SU-DHL-6 (cell line): ENCODE results near the gene SPTLC1.
"Not testable (repeated sequence)": the region's sequence is repeated elsewhere in the genome, so short reads cannot be mapped to it uniquely, and the experiment has no call there.

Experiments
- H2AFZ ChIP-seq: fragments of 200-600 bp; sonication (generic); 2 replicates; pipeline ENCODE4 v1.6.1; 2014; ENCODE audit warnings: low read depth, mild to moderate bottlenecking, moderate library complexity, mixed read lengths, antibody characterized with exemption, low read length; ENCODE audit not compliant: severe bottlenecking
- H3F3A ChIP-seq: fragments of 200-600 bp; shearing (Covaris generic); 2 replicates; pipeline ENCODE4 v1.6.0; 2016; ENCODE audit warnings: antibody characterized with exemption, mild to moderate bottlenecking; ENCODE audit not compliant: insufficient read depth
- H3K27ac ChIP-seq: fragments of 200-600 bp; sonication (generic); 2 replicates; pipeline ENCODE4 v1.5.1; 2016; ENCODE audit warnings: low read depth, mild to moderate bottlenecking, low read length, moderate library complexity, mixed read lengths
- H3K27me3 ChIP-seq: fragments of 200-600 bp; sonication (generic), shearing (Covaris generic); 2 replicates; pipeline ENCODE4 v1.6.0; 2014; ENCODE audit warnings: mild to moderate bottlenecking, low read length
- H3K36me3 ChIP-seq: fragments of 200-600 bp; sonication (generic); 2 replicates; pipeline ENCODE4 v1.6.1; 2014; ENCODE audit warnings: mild to moderate bottlenecking, low read length, mixed read lengths
- H3K4me2 ChIP-seq: fragments of 300-600, 200-600 bp; shearing (Covaris generic), sonication (generic); 2 replicates; pipeline ENCODE4 v1.6.0; 2014; ENCODE audit warnings: low read length, low read depth, mild to moderate bottlenecking; ENCODE audit not compliant: poor library complexity, severe bottlenecking
- H3K4me3 ChIP-seq: fragments of 200-600 bp; sonication (generic); 2 replicates; pipeline ENCODE4 v1.5.1; 2014; ENCODE audit warnings: antibody characterized with exemption, low read length, mild to moderate bottlenecking, mixed read lengths; ENCODE audit not compliant: insufficient read depth, poor library complexity, severe bottlenecking
- H3K79me2 ChIP-seq: fragments of 200-600 bp; sonication (generic); 2 replicates; pipeline ENCODE4 v1.6.1; 2014; ENCODE audit warnings: mild to moderate bottlenecking, low read length, moderate library complexity; ENCODE audit not compliant: insufficient read depth
- H3K9ac ChIP-seq: fragments of 200-600 bp; sonication (generic); 2 replicates; pipeline ENCODE4 v1.7.0; 2014; ENCODE audit warnings: mild to moderate bottlenecking, low read length
- H3K9me2 ChIP-seq: fragments of 200-600 bp; sonication (generic); replicated peaks from 2 replicates; pipeline ENCODE4 v1.6.1; 2014; ENCODE audit warnings: low read length; ENCODE audit not compliant: insufficient read depth
- H3K9me3 ChIP-seq: fragments of 200-600 bp; sonication (generic); 2 replicates; pipeline ENCODE4 v1.6.1; 2014; ENCODE audit warnings: low read length, mixed read lengths; ENCODE audit not compliant: insufficient read depth
- H4K20me1 ChIP-seq: fragments of 200-600 bp; sonication (generic); 2 replicates; pipeline ENCODE4 v1.6.1; 2014; ENCODE audit warnings: low read depth, mild to moderate bottlenecking, antibody characterized with exemption, low read length, moderate library complexity, mixed read lengths
- EZH2phosphoT487 ChIP-seq: fragments of 200-600 bp; sonication (generic), shearing (Covaris generic); conservative IDR thresholded peaks from 2 replicates; pipeline ENCODE4 v1.6.1; 2018; ENCODE audit warnings: mild to moderate bottlenecking, antibody characterized with exemption, low read length, moderate library complexity, mixed read lengths
- TF ChIP-seq, protein P1 (sequence below): fragments of 200-600 bp; sonication (generic); IDR thresholded peaks from one replicate; pipeline ENCODE4 v1.5.1; 2017; ENCODE audit warnings: antibody characterized with exemption, mild to moderate bottlenecking, low read length, moderate library complexity; ENCODE audit not compliant: insufficient read depth, poor library complexity, severe bottlenecking

Gene SPTLC1

DNA sequence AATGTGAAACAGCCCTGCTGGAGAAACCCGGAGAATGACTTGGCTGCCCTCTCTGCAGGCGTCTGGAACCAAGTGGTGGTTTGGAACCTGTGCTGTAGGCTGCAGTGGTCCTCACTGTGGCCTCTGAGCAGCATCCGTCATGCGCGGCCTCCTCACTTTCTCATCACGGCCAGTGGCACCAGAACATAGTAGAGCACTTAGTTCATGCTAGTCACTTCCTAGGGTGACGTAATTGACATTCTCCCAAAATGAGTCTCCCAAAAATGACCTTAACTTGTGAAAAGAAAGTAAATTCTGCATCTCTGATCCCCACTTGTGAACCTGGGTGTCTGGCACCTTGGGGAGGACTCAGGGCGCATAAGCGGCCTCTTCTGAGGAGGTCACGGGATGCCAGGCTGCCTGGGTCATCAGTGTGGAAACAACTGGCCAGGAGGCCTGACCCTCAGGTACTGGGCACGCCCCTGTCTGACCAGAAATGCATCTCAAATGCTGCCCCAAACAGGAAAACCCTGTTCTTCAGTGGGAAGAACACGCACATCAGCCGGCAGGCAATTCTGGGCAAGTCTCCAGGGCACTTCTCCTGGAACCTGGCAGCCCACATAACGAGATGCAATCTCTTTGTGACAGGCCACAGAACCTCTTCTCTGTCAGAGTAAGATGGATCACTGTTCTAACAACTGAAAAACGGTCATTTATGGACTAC, 36.6 kb upstream of the SPTLC1 start:
- H3K4me2 ChIP-seq: no peak overlapping the region
- H3K36me3 ChIP-seq: no peaks in the 10 kb centered on the region
- no peaks in the 10 kb centered on the region for H3K9me3 ChIP-seq
- H3K27ac ChIP-seq: no peak overlapping the region
- H4K20me1 ChIP-seq: no peaks in the 10 kb centered on the region
- H3K9me2 ChIP-seq: no peaks in the 10 kb centered on the region
- no peaks in the 10 kb centered on the region for H3K27me3 ChIP-seq
- H2AFZ ChIP-seq: no peak overlapping the region
- no peak overlapping the region for H3K9ac ChIP-seq
- H3K79me2 ChIP-seq: no peaks in the 10 kb centered on the region
- TF ChIP-seq, protein P1, sequence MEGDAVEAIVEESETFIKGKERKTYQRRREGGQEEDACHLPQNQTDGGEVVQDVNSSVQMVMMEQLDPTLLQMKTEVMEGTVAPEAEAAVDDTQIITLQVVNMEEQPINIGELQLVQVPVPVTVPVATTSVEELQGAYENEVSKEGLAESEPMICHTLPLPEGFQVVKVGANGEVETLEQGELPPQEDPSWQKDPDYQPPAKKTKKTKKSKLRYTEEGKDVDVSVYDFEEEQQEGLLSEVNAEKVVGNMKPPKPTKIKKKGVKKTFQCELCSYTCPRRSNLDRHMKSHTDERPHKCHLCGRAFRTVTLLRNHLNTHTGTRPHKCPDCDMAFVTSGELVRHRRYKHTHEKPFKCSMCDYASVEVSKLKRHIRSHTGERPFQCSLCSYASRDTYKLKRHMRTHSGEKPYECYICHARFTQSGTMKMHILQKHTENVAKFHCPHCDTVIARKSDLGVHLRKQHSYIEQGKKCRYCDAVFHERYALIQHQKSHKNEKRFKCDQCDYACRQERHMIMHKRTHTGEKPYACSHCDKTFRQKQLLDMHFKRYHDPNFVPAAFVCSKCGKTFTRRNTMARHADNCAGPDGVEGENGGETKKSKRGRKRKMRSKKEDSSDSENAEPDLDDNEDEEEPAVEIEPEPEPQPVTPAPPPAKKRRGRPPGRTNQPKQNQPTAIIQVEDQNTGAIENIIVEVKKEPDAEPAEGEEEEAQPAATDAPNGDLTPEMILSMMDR: no peak
- TF ChIP-seq EZH2phosphoT487: no peak
- no peaks in the 10 kb centered on the region for H3F3A ChIP-seq
- no peak overlapping the region for H3K4me3 ChIP-seq

DNA sequence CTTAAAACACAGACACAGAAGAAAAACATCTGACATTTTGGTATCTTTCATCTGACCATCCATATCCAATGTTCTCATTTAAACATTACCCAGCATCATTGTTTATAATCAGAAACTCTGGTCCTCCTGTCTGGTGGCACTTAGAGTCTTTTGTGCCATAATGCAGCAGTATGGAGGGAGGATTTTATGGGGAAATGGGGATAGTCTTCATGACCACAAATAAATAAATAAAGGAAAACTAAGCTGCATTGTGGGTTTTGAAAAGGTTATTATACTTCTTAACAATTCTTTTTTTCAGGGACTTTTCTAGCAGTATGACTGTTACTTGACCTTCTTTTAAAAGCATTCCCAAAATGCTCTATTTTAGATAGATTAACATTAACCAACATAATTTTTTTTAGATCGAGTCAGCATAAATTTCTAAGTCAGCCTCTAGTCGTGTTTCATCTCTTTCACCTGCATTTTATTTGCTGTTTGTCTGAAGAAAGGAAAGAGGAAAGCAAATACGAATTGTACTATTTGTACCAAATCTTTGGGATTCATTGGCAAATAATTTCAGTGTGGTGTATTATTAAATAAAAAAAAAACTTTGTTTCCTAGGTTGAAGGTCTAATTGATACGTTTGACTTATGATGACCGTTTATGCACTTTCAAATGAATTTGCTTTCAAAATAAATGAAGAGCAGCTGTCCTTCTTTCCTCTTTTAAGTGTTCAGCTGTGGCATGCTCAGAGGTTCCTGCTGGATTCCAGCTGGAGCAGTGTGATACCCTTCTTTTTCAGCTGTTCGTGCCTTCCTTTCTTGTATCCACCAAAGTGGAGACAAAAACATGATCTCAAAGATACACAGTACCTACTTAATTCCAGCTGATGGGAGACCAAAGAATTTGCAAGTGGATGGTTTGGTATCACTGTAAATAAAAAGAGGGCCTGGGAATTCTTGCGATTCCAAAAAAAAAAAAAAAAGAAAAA, 35.6 kb upstream of the SPTLC1 start:
- H3K9me2 ChIP-seq, H3K9ac ChIP-seq, H3K36me3 ChIP-seq, H3K9me3 ChIP-seq, H3F3A ChIP-seq, H3K27me3 ChIP-seq, H3K4me2 ChIP-seq, H3K4me3 ChIP-seq, H4K20me1 ChIP-seq, H3K27ac ChIP-seq, H2AFZ ChIP-seq, H3K79me2 ChIP-seq: not testable (repeated sequence)

DNA sequence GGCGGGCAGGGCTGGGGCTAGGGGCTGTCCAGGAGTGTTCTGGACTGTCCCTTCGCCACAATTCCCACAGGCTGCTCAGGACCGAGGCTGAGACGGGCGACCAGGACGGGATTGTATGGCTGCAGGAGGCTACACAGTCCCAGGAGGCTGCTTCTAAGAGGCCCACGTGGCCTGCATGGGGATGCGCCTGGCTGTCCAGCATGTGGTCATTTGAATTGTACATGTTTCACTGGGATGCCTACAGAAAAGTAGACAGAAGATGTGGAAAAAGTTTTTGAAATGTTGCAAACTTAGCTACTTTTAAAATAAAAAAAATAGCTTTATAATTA, 32.6 kb upstream of the SPTLC1 start:
- H2AFZ ChIP-seq: no peak overlapping the region
- no peaks in the 10 kb centered on the region for H3K27me3 ChIP-seq
- H3K9me2 ChIP-seq: no peaks in the 10 kb centered on the region
- H3F3A ChIP-seq: no peaks in the 10 kb centered on the region
- no peaks in the 10 kb centered on the region for H3K9me3 ChIP-seq
- TF ChIP-seq, protein P1: no peak
- H3K79me2 ChIP-seq: no peaks in the 10 kb centered on the region
- H3K36me3 ChIP-seq: no peaks in the 10 kb centered on the region
- no peak overlapping the region for H3K9ac ChIP-seq
- H3K4me2 ChIP-seq: no peak overlapping the region
- no peak overlapping the region for H3K27ac ChIP-seq
- H4K20me1 ChIP-seq: no peaks in the 10 kb centered on the region
- H3K4me3 ChIP-seq: no peak overlapping the region
